ENCODE measurements around the gene PSMD8. TPM values are rescaled to one million over a fixed set of nuclear protein-coding genes. Genes with fewer than 3 reads are reported as not detected.

The PSMD8 gene
- total RNA-seq, 1 donor = 223 TPM

GRCh38 chr19:38386971-38387549 is 12.7 kb downstream of the PSMD8 start:
- no peak for TF ChIP-seq CTCF (IDR thresholded peaks at IDR 0.05; ENCODE audit: insufficient read depth, low read length)
- peak overlapping the region; percentile 90 for H3K4me3 ChIP-seq (ENCODE audit: low read depth, low read length)
- no peak for DNase-seq (ENCODE audit: low read depth)

DNA sequence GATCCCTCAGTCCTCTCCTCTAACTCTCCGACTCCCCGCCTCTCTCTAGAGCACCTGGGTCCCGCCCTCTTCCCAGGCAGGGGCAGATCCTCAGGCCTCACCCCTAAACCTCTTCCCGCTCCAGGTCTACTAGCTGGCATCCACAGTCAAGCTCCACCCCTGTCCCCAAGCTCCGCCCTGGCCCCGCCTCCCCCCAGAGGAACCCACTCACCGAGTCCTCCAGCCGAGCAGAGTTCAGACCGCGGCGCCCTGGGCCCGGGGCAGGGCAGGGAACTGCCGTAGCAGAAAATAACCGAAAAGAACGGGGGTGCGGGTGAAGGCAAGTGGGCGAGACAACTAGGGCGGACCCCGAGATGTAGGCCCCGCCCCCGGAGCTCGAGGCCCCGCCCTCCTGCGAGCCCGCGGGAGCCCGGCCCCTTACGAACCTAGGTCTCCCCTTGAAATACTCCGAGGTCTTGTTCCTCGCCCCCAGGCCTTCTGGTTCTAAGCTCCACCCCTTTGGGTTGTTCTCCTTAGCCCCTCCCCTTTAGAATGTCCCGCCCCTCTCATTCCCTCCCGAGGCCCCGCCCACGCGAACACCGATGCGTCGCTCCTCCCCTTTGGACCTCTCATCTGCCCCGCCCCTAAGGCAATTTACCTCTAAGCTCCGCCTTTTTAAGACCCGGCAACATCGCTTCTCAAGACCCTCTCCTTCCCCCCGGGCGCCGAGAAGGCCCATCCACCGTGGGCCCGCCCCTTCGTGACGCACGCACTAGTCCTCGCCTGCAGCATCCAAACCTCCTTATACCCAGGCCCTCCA is 13.4 kb downstream of the PSMD8 start, which contains the start of gene GGN:
Gene GGN, minus strand, starts transcription at position 485 of the 799 bp plus-strand sequence. CDS start 773 bp downstream, outside the sequence.
- no peak for TF ChIP-seq CTCF (IDR thresholded peaks at IDR 0.05; ENCODE audit: insufficient read depth, low read length)
- H3K4me3 ChIP-seq (ENCODE audit: low read depth, low read length) = peak within 1 kb of the TSS; percentile 90
- peak; percentile 93 for DNase-seq (ENCODE audit: low read depth)

DNA sequence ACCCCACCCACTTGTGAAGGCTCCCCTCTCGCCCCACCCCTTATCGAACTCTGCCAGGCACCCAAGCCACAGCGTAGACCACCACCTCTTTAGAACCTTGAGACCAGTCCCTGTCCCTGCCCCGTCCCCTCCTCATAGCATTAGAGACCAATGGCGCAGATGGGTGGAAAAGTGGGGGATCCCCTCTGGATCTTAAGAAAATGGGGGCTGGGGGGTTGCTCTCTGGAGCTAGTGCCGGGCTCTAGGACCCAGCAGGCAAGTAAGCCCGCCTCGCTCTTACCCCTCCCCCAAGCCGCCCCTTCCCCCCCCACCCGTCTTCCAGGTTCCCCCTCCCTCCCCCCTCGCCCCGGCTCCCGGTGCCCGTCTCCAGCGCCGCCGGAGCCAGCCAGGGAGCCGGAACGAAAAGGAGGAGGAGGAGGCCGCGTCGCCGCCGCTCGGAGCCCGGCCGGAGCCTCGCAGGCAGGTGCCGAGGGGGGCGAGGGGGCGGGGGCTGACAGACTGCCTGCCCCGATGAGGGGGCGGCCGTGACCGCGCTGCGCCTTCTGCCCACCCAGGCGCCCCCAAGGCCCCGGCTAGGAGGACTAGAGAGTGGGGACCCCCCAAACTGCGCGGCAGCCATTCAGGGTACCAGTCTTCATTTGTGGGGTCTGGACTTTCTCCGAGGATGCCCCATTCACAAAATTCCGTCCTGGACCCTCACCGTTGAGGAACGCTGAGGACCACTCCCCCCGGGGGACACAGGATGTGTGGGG is 14.2 kb downstream of the PSMD8 start, which contains the start of gene SPRED3:
Gene SPRED3, plus strand, starts transcription at position 349 of the 752 bp plus-strand sequence. CDS start 1,606 bp downstream, outside the sequence.
- peak within 1 kb of the TSS; percentile 90 for H3K4me3 ChIP-seq (ENCODE audit: low read depth, low read length)
- DNase-seq (ENCODE audit: low read depth) = no peak

DNA sequence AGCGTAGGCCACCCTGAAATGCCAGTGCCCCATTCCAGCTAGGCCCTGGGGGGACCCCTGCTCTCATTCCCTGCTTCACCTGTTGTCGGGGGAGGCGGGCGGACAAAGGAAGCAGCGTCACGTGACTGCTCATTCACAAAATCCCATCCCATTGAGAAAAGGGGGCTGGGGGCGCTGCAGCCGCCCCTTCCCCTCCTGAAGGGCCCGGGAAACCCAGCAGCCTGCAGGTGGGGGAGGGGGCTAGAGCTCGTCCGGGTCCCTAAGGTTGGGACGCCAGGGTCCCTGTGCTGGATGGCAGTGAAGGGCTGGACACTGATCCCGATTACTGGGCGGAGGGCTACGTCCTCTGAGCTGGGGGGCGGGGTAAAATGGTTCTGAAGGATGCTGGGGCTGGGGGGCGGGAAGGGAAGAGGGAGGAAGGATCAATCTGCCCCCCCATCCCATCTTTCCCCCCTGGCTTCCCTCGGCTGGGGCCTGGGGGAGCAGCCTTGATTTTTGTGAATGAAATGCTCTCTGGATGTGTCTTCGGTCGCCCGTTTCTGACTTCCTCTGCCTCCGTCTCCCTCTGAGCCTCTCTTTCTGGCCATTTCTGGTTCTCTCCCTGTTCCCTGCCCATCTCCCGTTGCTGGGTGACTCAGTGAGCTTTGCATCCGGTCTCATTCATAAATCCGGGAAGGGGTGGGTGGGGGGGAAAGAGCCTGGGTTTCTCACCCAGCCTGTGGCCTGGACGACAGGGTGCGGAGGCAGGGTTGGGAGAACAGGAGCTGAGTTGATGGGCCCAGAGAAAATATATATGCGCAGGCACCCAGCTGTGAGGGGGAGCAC is 14.9 kb downstream of the PSMD8 start:
- peak overlapping the region; percentile 90 for H3K4me3 ChIP-seq (ENCODE audit: low read depth, low read length)
- DNase-seq (ENCODE audit: low read depth) = peak; percentile 76
- no peak for TF ChIP-seq CTCF (IDR thresholded peaks at IDR 0.05; ENCODE audit: insufficient read depth, low read length)

More for the DNA sequence above, 14.2 kb downstream of the PSMD8 start, which contains the start of gene SPRED3:
- no peak for TF ChIP-seq CTCF (IDR thresholded peaks at IDR 0.05; ENCODE audit: insufficient read depth, low read length)

- no peak for TF ChIP-seq CTCF (IDR thresholded peaks at IDR 0.05; ENCODE audit: insufficient read depth, low read length)
- H3K4me3 ChIP-seq (ENCODE audit: low read depth, low read length) = peak overlapping the region; percentile 90
- no peak for DNase-seq (ENCODE audit: low read depth)
Observed at GRCh38 chr19:38389957-38390924, 15.9 kb downstream of the PSMD8 start.

Data from fibroblast of the aortic adventitia (primary cell).